Measurements from ENCODE around the gene GIGYF2.

DNA sequence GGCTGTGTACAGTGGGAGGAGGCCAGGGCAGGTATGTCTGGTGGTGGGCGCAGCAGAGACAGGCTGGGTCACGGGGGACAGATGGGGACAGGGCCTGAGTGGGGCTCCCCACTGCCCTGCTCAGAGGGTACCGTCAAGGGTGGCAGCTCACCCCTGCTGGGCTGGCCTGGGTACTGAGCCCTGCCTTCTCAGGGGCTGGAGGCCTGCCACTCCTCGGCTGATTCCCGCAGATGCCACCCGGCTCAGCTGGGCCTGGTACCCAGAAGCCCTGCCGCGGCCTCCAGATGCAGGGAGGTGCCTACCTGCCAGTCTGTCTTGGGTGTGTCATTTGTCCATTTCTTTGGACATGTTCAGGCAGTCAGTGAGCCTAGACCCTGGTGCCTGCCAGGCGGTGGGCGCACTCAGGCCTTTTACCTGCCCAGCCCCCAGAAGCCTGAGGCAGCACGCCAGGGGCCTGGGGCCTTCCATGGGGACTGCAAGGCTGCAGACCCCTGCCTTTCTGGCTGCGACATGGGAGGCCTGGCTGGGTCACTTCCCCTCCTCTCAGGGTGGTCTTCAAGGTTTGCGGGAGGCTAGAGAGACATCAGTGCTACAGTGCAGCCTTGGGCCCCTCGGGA lies 176.3 kb downstream of the GIGYF2 start:
- TF ChIP-seq POLR2A (IDR thresholded peaks at IDR 0.05): no peak
- TF ChIP-seq, protein P1, sequence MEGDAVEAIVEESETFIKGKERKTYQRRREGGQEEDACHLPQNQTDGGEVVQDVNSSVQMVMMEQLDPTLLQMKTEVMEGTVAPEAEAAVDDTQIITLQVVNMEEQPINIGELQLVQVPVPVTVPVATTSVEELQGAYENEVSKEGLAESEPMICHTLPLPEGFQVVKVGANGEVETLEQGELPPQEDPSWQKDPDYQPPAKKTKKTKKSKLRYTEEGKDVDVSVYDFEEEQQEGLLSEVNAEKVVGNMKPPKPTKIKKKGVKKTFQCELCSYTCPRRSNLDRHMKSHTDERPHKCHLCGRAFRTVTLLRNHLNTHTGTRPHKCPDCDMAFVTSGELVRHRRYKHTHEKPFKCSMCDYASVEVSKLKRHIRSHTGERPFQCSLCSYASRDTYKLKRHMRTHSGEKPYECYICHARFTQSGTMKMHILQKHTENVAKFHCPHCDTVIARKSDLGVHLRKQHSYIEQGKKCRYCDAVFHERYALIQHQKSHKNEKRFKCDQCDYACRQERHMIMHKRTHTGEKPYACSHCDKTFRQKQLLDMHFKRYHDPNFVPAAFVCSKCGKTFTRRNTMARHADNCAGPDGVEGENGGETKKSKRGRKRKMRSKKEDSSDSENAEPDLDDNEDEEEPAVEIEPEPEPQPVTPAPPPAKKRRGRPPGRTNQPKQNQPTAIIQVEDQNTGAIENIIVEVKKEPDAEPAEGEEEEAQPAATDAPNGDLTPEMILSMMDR (IDR thresholded peaks at IDR 0.05): no peak
